OCI-LY1 (cell line): ENCODE measurements around the gene CEP164.

Source experiments
- EZH2 ChIP-seq: fragments of 200-600 bp; sonication (generic), shearing (Covaris generic); IDR thresholded peaks from 2 replicates; pipeline ENCODE4 v1.8.0; 2017; ENCODE audit warnings: borderline replicate concordance, mixed run types, mild to moderate bottlenecking, antibody characterized with exemption, low read length, moderate library complexity, mixed read lengths
- TF ChIP-seq, protein P1 (sequence below): fragments of 200-600 bp; sonication (generic), shearing (Covaris generic); IDR thresholded peaks from 2 replicates; pipeline ENCODE4 v1.5.1; 2017; ENCODE audit warnings: mild to moderate bottlenecking, antibody characterized with exemption, low read length, moderate library complexity, mixed read lengths

DNA sequence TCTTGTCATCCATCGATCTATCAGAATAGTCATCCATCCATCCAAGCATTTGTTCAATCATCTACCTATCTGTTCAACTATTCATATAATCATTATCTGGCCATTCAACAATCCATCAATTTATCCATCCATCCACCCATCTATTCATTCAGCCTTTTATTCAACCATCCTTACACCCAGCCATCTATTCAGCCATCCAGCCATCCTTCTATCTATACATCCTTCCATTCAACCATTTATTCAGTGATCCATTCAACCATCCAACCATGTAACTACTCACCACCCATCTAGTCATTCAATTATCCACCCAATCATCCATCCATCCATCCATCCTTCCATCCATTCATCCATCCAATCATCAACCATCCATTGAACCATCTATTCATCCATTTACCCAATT, 106.8 kb downstream of the CEP164 start:
- no peak for TF ChIP-seq EZH2
- TF ChIP-seq, protein P1, sequence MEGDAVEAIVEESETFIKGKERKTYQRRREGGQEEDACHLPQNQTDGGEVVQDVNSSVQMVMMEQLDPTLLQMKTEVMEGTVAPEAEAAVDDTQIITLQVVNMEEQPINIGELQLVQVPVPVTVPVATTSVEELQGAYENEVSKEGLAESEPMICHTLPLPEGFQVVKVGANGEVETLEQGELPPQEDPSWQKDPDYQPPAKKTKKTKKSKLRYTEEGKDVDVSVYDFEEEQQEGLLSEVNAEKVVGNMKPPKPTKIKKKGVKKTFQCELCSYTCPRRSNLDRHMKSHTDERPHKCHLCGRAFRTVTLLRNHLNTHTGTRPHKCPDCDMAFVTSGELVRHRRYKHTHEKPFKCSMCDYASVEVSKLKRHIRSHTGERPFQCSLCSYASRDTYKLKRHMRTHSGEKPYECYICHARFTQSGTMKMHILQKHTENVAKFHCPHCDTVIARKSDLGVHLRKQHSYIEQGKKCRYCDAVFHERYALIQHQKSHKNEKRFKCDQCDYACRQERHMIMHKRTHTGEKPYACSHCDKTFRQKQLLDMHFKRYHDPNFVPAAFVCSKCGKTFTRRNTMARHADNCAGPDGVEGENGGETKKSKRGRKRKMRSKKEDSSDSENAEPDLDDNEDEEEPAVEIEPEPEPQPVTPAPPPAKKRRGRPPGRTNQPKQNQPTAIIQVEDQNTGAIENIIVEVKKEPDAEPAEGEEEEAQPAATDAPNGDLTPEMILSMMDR, result no peak
